HepG2 (cell line): ENCODE results near the gene NAALAD2. TPM values are rescaled to one million over a fixed set of nuclear protein-coding genes. Genes with fewer than 3 reads are reported as not detected.
A peak's percentile ranks its signal among the peaks of the same experiment; 100 is the strongest.

Source experiments
- ATAC-seq: fragments of 200-7000 bp; cut with Tn5 transposase; 3 replicates; pipeline ENCODE4 v1.9.1; 2020; ENCODE audit warnings: mild to moderate bottlenecking, moderate library complexity
- BruUV-seq: library from RNA; stranded (reverse); fragments of 400-500 nt; replicated peaks from 2 replicates; lab custom pipeline; 2021; lab: Mats Ljungman, UMichigan
- CTCF ChIA-PET: fragments of 300-600 bp; formaldehyde crosslinking; extraction: SDS; loops from one replicate; lab custom pipeline; 2021; ENCODE audit warnings: low total read pairs, inconsistent platforms, low intra/inter-chr PET ratio; lab: Yijun Ruan, JAX
- POLR2A ChIA-PET: fragments of 350-600 bp; sonication (Branson Sonifier 250); formaldehyde crosslinking; loops from one replicate; lab custom pipeline; 2020; ENCODE audit warnings: antibody characterized with exemption, inconsistent platforms; lab: Yijun Ruan, JAX
- DNase-seq: peaks from one replicate; pipeline ENCODE4 v3.0.0-alpha.2; 2015; ENCODE audit warnings: low spot score
- FAIRE-seq: peaks from 3 replicates; lab custom pipeline; 2011; peaks lifted over from hg19 to GRCh38; lab: Jason Lieb, UNC
- H2AFZ ChIP-seq: one replicate; pipeline ENCODE4 v1.6.1; 2011; ENCODE audit warnings: low read length, inconsistent platforms
- H3K27ac ChIP-seq: fragments of 300-600 bp; 3 replicates; pipeline ENCODE4 v1.8.0; 2011; ENCODE audit warnings: mixed run types, mild to moderate bottlenecking, mixed read lengths, low read length, inconsistent platforms; ENCODE audit not compliant: insufficient read depth; ENCODE audit errors: extremely low read length
- H3K27me3 ChIP-seq, 2 experiments: fragments of 200-600 bp in 1 of 2; 2 replicates in 1 of 2; 3 replicates in 1 of 2; pipeline versions ENCODE4 v1.6.0 to v1.8.0; 2011; ENCODE audit warnings: low read length in 2 of 2, mild to moderate bottlenecking in 2 of 2, moderate library complexity in 2 of 2, inconsistent platforms in 1 of 2; ENCODE audit not compliant: insufficient read depth in 2 of 2, control insufficient read depth in 1 of 2
- H3K36me3 ChIP-seq, 2 experiments: fragments of 200-600 bp in 1 of 2; replicated peaks in 1 of 2; 2 replicates in 1 of 2; 3 replicates in 1 of 2; pipeline versions ENCODE4 v1.5.1 to v1.8.0; 2011; ENCODE audit warnings: low read length in 2 of 2, inconsistent platforms in 1 of 2; ENCODE audit not compliant: insufficient read depth in 2 of 2, control insufficient read depth in 1 of 2
- H3K4me1 ChIP-seq: 2 replicates; pipeline ENCODE4 v1.5.1; 2012; ENCODE audit warnings: low read length, inconsistent platforms; ENCODE audit not compliant: insufficient read depth
- H3K4me2 ChIP-seq: 2 replicates; pipeline ENCODE4 v1.6.0; 2011; ENCODE audit warnings: low read depth, low read length, inconsistent platforms
- H3K4me3 ChIP-seq, 3 experiments: fragments of 200-600 bp in 1 of 3; sonication (generic), shearing (Covaris generic) in 1 of 3; replicated peaks in 1 of 3; 2 replicates each; pipeline ENCODE4 v1.5.1; 2011 to 2016; ENCODE audit warnings: low read length in 3 of 3, inconsistent platforms in 2 of 3, low read depth in 2 of 3, mild to moderate bottlenecking in 2 of 3, control low read depth in 1 of 3, mixed read lengths in 1 of 3; ENCODE audit not compliant: insufficient read depth in 1 of 3
- H3K79me2 ChIP-seq: one replicate; pipeline ENCODE4 v1.6.1; 2011; ENCODE audit warnings: low read length, inconsistent platforms; ENCODE audit not compliant: insufficient read depth
- H3K9ac ChIP-seq: 2 replicates; pipeline ENCODE4 v1.6.0; 2011; ENCODE audit warnings: mild to moderate bottlenecking, low read depth, low read length, inconsistent platforms; ENCODE audit not compliant: insufficient read depth
- H3K9me3 ChIP-seq: 2 replicates; pipeline ENCODE4 v1.5.1; 2012; ENCODE audit warnings: mild to moderate bottlenecking, low read length
- H4K20me1 ChIP-seq: 2 replicates; pipeline ENCODE4 v1.6.0; 2011; ENCODE audit warnings: inconsistent platforms, mild to moderate bottlenecking, low read length, moderate library complexity; ENCODE audit not compliant: insufficient read depth
- FOXA3 ChIP-seq: IDR thresholded peaks from 2 replicates; pipeline ENCODE4 v1.6.1; 2016; ENCODE audit warnings: missing genetic modification reagents, missing compliant biosample characterization
- FOXP1 ChIP-seq, 2 experiments: fragments of 450-650 bp in 1 of 2; IDR thresholded peaks; 2 replicates each; pipeline ENCODE4 v1.6.1; 2017 to 2018; ENCODE audit warnings: antibody characterized with exemption in 1 of 2
- KDM3A ChIP-seq: IDR thresholded peaks from 2 replicates; pipeline ENCODE4 v1.6.1; 2018; ENCODE audit warnings: low read depth, missing compliant biosample characterization
- MZF1 ChIP-seq: sonication (generic); formaldehyde crosslinking; IDR thresholded peaks from 2 replicates; pipeline ENCODE4 v1.8.1; 2023; ENCODE audit warnings: mild to moderate bottlenecking, missing genetic modification reagents, borderline replicate concordance
- ZNF431 ChIP-seq: sonication (generic); formaldehyde crosslinking; IDR thresholded peaks from 2 replicates; pipeline ENCODE4 v1.9.0; 2022; ENCODE audit warnings: missing genetic modification reagents, low read depth, mild to moderate bottlenecking, borderline replicate concordance
- ZNF484 ChIP-seq: sonication (generic); formaldehyde crosslinking; IDR thresholded peaks from 2 replicates; pipeline ENCODE4 v1.5.1; 2020; ENCODE audit warnings: mild to moderate bottlenecking, low read depth, missing genetic modification reagents, borderline replicate concordance
- ZNF792 ChIP-seq: IDR thresholded peaks from 2 replicates; pipeline ENCODE4 v1.6.1; 2016
- WGBS: methylation state at CpG from one replicate; pipeline ENCODE4 v1.1.6; 2017; ENCODE audit warnings: low lambda C conversion rate; 5-methylcytosine and 5-hydroxymethylcytosine counted together
- in situ Hi-C: cut with HindIII; loops from 2 replicates; pipeline ENCODE4 v1.10.0; 2017; ENCODE audit warnings: low pct_unique_long_range_greater_than_20kb; ENCODE audit not compliant: extremely low pct_ligation_motif_present
- intact Hi-C: fragments of 100-400 bp; cut with micrococcal nuclease; formaldehyde crosslinking; loops from one replicate; pipeline ENCODE4 v1.10.0; 2022; ENCODE audit not compliant: unreplicated experiment
- polyA plus RNA-seq, 8 experiments: library from polyadenylated mRNA; depleted of rRNA in 3 of 8; stranded (reverse) in 7 of 8; unstranded in 1 of 8; fragments of >200 nt; fragmentation: Illumina TruSeq in 4 of 8; extraction: Trizol in 4 of 8; gene quantifications; 2 replicates each; pipeline versions ENCODE4 v1.2.1 to v1.2.3, GENCODE V29; 2011 to 2016; ENCODE audit warnings: low read depth in 4 of 8, missing spikeins in 1 of 8, mixed read lengths in 1 of 8; ENCODE audit not compliant: insufficient read depth in 1 of 8
- total RNA-seq, 5 experiments: library from RNA; depleted of rRNA; stranded (reverse); fragments of >200 nt; fragmentation: Illumina TruSeq; extraction: Trizol; gene quantifications; 2 replicates each; pipeline ENCODE4 v1.2.3, GENCODE V29; 2016; ENCODE audit warnings: low read depth in 1 of 5
- TF ChIP-seq, protein P1 (sequence below): sonication (generic); formaldehyde crosslinking; IDR thresholded peaks from 2 replicates; pipeline ENCODE4 v1.5.0; 2020; ENCODE audit warnings: mild to moderate bottlenecking, missing genetic modification reagents, borderline replicate concordance

Gene NAALAD2
- total and polyA plus RNA-seq, 2 of the 13 experiments (the other 11 are each of a cell fraction or from before 2014, with no cell fraction given), result 8.0 to 8.9 TPM

DNA sequence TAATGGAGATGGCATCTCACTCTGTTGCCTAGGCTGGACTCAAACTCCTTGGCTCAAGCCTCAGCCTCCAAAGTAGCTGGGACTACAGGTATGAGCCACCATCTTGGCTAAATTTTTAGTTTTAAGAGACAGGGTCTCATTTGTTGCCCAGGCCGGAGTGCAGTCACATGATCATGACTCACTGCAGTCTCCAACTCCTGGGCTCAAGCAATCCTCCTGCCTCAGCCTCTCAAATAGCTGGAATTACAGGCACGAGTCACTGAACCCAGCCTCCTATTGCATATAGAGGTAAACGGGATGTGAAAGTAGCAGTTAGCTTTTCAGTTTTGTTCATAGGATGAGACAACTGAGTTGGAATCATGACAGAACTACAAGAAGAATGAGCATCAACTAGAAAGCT is 9.5 kb upstream of the NAALAD2 start (continued):
- TF ChIP-seq, protein P1, sequence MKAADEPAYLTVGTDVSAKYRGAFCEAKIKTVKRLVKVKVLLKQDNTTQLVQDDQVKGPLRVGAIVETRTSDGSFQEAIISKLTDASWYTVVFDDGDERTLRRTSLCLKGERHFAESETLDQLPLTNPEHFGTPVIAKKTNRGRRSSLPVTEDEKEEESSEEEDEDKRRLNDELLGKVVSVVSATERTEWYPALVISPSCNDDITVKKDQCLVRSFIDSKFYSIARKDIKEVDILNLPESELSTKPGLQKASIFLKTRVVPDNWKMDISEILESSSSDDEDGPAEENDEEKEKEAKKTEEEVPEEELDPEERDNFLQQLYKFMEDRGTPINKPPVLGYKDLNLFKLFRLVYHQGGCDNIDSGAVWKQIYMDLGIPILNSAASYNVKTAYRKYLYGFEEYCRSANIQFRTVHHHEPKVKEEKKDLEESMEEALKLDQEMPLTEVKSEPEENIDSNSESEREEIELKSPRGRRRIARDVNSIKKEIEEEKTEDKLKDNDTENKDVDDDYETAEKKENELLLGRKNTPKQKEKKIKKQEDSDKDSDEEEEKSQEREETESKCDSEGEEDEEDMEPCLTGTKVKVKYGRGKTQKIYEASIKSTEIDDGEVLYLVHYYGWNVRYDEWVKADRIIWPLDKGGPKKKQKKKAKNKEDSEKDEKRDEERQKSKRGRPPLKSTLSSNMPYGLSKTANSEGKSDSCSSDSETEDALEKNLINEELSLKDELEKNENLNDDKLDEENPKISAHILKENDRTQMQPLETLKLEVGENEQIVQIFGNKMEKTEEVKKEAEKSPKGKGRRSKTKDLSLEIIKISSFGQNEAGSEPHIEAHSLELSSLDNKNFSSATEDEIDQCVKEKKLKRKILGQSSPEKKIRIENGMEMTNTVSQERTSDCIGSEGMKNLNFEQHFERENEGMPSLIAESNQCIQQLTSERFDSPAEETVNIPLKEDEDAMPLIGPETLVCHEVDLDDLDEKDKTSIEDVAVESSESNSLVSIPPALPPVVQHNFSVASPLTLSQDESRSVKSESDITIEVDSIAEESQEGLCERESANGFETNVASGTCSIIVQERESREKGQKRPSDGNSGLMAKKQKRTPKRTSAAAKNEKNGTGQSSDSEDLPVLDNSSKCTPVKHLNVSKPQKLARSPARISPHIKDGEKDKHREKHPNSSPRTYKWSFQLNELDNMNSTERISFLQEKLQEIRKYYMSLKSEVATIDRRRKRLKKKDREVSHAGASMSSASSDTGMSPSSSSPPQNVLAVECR, result no peak

GRCh38 chr11:90133560-90134477 is 644 bp upstream of the NAALAD2 start:
- no peaks in the 10 kb centered on the region for H3K9me3 ChIP-seq
- TF ChIP-seq FOXA3 (CRISPR knock-in tag), result peak; percentile 11; the same call in 1 of the 2 replicates
- TF ChIP-seq ZNF484 (CRISPR knock-in tag), result no peak
- TF ChIP-seq MZF1, result no peak
- no peak for TF ChIP-seq KDM3A
- no peak for TF ChIP-seq FOXP1 (IDR thresholded peaks at IDR 0.05)
- TF ChIP-seq FOXP1 (CRISPR knock-in tag; IDR thresholded peaks at IDR 0.05), result 0 out of 2 replicates have a peak, but pooled peaks have one; percentile 23
- TF ChIP-seq ZNF792 (CRISPR knock-in tag), result peak; percentile 55; the same call in 1 of the 2 replicates
- peak; percentile 91 for TF ChIP-seq ZNF431
- H3K4me1 ChIP-seq, result peaks cover 27% of the 10 kb centered on the region
- no peaks in the 10 kb centered on the region for H3K36me3 ChIP-seq
- intact Hi-C loops (no loop called here), in situ Hi-C loops (no loop called here)
- H3K79me2 ChIP-seq, result no peaks in the 10 kb centered on the region
- BruUV-seq, result no TSS peak
- H3K27ac ChIP-seq, result peak overlapping the region; percentile 72
- H3K9ac ChIP-seq, result peak overlapping the region; percentile 54
- 34% methylated on average over 11 of the region's 11 CpGs for WGBS
- H3K4me3 ChIP-seq, result peak overlapping the region; percentile 56 to 72 (median 61)
- FAIRE-seq (no peak), DNase-seq (peak; percentile 27), ATAC-seq (peak; percentile 59)
- CTCF ChIA-PET, result no interaction called here
- H2AFZ ChIP-seq, result peak overlapping the region; percentile 89
- no peaks in the 10 kb centered on the region for H3K27me3 ChIP-seq
- no peaks in the 10 kb centered on the region for H4K20me1 ChIP-seq
- POLR2A ChIA-PET, result no interaction called here
- peak overlapping the region; percentile 69 for H3K4me2 ChIP-seq
